ENCODE data around the gene SLC11A1. TPM values are rescaled to one million over a fixed set of nuclear protein-coding genes. Genes with fewer than 3 reads are reported as not detected.

Gene SLC11A1, protein sequence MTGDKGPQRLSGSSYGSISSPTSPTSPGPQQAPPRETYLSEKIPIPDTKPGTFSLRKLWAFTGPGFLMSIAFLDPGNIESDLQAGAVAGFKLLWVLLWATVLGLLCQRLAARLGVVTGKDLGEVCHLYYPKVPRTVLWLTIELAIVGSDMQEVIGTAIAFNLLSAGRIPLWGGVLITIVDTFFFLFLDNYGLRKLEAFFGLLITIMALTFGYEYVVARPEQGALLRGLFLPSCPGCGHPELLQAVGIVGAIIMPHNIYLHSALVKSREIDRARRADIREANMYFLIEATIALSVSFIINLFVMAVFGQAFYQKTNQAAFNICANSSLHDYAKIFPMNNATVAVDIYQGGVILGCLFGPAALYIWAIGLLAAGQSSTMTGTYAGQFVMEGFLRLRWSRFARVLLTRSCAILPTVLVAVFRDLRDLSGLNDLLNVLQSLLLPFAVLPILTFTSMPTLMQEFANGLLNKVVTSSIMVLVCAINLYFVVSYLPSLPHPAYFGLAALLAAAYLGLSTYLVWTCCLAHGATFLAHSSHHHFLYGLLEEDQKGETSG
- under 1 TPM; 0.30 to 0.46 TPM for total RNA-seq

DNA sequence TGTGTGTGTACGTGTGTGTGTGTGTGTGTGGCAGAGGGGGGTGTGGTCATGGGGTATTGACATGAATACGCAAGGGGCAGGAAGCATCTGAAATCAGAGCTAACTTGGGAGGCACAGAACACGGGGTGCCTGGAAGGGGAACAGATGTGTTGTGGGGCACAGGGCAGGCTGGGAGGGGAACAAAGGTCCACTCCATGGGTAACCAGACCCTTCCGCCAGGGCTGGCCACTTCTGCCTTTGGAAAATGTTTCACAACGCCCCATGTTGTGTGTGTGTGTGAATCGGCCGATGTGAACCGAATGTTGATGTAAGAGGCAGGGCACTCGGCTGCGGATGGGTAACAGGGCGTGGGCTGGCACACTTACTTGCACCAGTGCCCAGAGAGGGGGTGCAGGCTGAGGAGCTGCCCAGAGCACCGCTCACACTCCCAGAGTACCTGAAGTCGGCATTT is at the start of gene SLC11A1:
TSS of gene SLC11A1 (plus strand) at position 358 of the 451 bp plus-strand sequence. CDS start 96 bp downstream, outside the sequence.

DNA sequence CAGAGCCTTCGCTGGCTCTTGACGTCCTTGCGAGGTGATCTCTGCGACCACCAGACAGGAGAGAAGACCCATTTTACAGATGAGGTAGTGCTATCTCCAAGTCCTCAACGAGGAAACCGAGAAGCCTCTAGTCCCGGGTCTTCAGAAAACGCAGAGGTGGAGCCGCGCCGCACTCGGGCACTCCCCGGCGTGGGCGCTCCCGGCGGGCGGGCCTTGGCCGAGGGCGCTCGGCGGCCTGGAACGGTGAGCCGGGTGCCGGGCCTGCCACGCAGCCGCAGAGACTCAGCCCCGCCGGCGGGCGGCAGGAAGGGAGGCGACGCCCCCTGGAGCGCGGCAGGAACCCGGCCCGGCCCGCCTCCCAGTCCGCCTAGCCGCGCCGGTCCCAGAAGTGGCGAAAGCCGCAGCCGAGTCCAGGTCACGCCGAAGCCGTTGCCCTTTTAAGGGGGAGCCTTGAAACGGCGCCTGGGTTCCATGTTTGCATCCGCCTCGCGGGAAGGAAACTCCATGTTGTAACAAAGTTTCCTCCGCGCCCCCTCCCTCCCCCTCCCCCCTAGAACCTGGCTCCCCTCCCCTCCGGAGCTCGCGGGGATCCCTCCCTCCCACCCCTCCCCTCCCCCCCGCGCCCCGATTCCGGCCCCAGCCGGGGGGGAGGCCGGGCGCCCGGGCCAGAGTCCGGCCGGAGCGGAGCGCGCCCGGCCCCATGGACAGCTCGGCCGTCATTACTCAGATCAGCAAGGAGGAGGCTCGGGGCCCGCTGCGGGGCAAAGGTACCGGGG is 17.5 kb downstream of the SLC11A1 start, which contains the start of gene CTDSP1:
TSS of gene CTDSP1 (plus strand) at position 478 of the 776 bp plus-strand sequence. CDS start at position 701, 223 bp downstream.

DNA sequence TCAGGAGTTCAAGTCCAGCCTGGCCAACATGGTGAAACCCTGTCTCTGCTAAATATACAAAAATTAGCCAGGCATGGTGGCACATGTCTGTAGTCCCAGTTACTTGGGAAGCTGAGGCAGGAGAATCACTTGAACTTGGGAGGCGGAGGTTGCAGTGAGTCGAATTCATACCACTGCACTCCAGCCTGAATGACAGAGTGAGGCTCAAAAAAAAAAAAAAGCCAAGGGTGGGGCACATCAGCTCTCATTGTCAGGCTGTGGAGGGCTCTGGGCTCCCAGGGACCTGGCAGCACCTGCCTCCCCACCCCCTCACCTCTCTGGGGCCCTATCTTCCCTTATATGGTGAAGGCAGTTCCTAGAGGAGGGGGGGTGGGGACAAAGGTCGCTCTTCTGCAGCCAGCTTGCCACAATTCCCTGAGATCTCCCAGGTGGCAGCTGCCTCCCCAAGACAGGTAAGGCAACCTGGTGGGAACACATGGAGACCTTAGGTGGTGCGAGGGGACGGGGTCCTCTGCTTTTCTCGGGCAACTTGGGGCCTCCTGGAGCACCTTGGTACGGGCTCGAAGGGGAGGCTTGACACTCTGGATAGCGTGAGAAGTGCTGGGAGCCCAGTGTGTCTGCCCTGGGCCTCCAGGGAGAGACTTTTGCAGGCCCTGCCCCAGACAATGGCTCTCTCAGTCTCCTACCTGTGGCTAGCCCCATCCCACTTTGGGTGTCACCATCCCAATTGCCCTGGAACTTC is 36.8 kb downstream of the SLC11A1 start, which contains the start of gene VIL1:
TSS of gene VIL1 (plus strand) at position 407 of the 742 bp plus-strand sequence. CDS start 4,656 bp downstream, outside the sequence.

Small RNA genes lying within 50 kb of the gene (microRNA-seq; reads per million reads assigned to microRNA genes)
- 18,691 reads per million, percentile 98 among the genes with 10 or more reads in this experiment for gene MIR26B (ENCODE audit: borderline microRNAs expressed, borderline replicate concordance)
- gene MIR6810 (ENCODE audit: borderline microRNAs expressed, borderline replicate concordance), result not detected

Other genes starting within 250 kb of the SLC11A1 start
- gene CXCR1, start 215.3 kb upstream of the SLC11A1 start, total RNA-seq, result under 1 TPM; 0.28 to 0.53 TPM
- gene ARPC2, start 165.1 kb upstream of the SLC11A1 start, total RNA-seq, result 100 to 1,000 TPM; 621 to 635 TPM
- gene GPBAR1, start 121.3 kb upstream of the SLC11A1 start, total RNA-seq, result under 1 TPM; 0.63 to 0.82 TPM
- gene AAMP, start 112.1 kb upstream of the SLC11A1 start, total RNA-seq, result 10 to 100 TPM; 45.8 to 46.4 TPM
- gene PNKD, start 111.8 kb upstream of the SLC11A1 start, total RNA-seq, result 10 to 100 TPM; 29.6 to 33.5 TPM
- 10 to 100 TPM; 79.6 to 85.0 TPM for gene TMBIM1, start 89.8 kb upstream of the SLC11A1 start, total RNA-seq
- not detected for gene CATIP, start 25.4 kb upstream of the SLC11A1 start, total RNA-seq
- 100 to 1,000 TPM; 209 to 223 TPM for gene CTDSP1, start 17.6 kb downstream of the SLC11A1 start, total RNA-seq
- not detected for gene VIL1, start 36.9 kb downstream of the SLC11A1 start, total RNA-seq
- 10 to 100 TPM; 24.8 to 25.6 TPM for gene USP37, start 186.1 kb downstream of the SLC11A1 start, total RNA-seq
- 10 to 100 TPM; 68.5 to 71.4 TPM for gene CNOT9, start 186.6 kb downstream of the SLC11A1 start, total RNA-seq
- gene PLCD4, start 225.6 kb downstream of the SLC11A1 start, total RNA-seq, result under 1 TPM; 0.29 to 0.38 TPM